UCSD-AML1 (cell line): ENCODE data around the gene LHFPL2.

ENCODE experiments used
- DNase-seq: peaks from one replicate; lab custom pipeline; 2025; ENCODE audit not compliant: unreplicated experiment; lab: John Stamatoyannopoulos, UW

LHFPL2 gene

GRCh38 chr5:78526049-78526525 is 122.5 kb downstream of the LHFPL2 start:
- no peak for DNase-seq

GRCh38 chr5:78523314-78524193 is 125.0 kb downstream of the LHFPL2 start:
- no peak for DNase-seq

GRCh38 chr5:78522476-78523260 is 125.9 kb downstream of the LHFPL2 start:
- DNase-seq, result no peak

GRCh38 chr5:78521455-78521854 is 127.1 kb downstream of the LHFPL2 start:
- DNase-seq, result no peak

- no peak for DNase-seq
Observed at GRCh38 chr5:78519198-78519941, 129.2 kb downstream of the LHFPL2 start.

- DNase-seq, result no peak
Observed at GRCh38 chr5:78518365-78519197, 130.0 kb downstream of the LHFPL2 start.

GRCh38 chr5:78515670-78516069 is 132.9 kb downstream of the LHFPL2 start:
- DNase-seq, result no peak

- DNase-seq, result no peak
Observed at GRCh38 chr5:78514427-78515330, 133.9 kb downstream of the LHFPL2 start.

GRCh38 chr5:78513441-78513840 is 135.1 kb downstream of the LHFPL2 start:
- no peak for DNase-seq

GRCh38 chr5:78512435-78512834 is 136.1 kb downstream of the LHFPL2 start:
- no peak for DNase-seq

GRCh38 chr5:78511121-78511906 is 137.3 kb downstream of the LHFPL2 start:
- DNase-seq, result peak; percentile 50

GRCh38 chr5:78509884-78510769 is 138.4 kb downstream of the LHFPL2 start:
- peak; percentile 83 for DNase-seq

- DNase-seq, result peak; percentile 46
Observed at GRCh38 chr5:78509145-78509865, 139.3 kb downstream of the LHFPL2 start.

- DNase-seq, result peak; percentile 26
Observed at GRCh38 chr5:78508186-78508765, 140.3 kb downstream of the LHFPL2 start.

- no peak for DNase-seq
Observed at GRCh38 chr5:78507531-78507930, 141.0 kb downstream of the LHFPL2 start.

- no peak for DNase-seq
Observed at GRCh38 chr5:78506261-78507024, 142.1 kb downstream of the LHFPL2 start.
